Ovary (tissue), 3 donors: ENCODE data around the gene FBXO38.

Source experiments
- CTCF ChIP-seq, 3 donors: fragments of 450-650 bp in 2 of 3; fragments of 200-600 bp in 1 of 3; IDR thresholded peaks; one replicate each; pipeline versions ENCODE4 v1.5.1 to v1.8.0; 2016 to 2022; ENCODE audit warnings: antibody characterized with exemption in 3 of 3, mild to moderate bottlenecking in 1 of 3
- POLR2A ChIP-seq: fragments of 450-650 bp; IDR thresholded peaks from one replicate; pipeline ENCODE4 v1.6.1; 2017; ENCODE audit warnings: antibody characterized with exemption, mild to moderate bottlenecking, moderate library complexity
- donor health status: DM: no; HTN: no; CAD: no.

- no peak for TF ChIP-seq CTCF (IDR thresholded peaks at IDR 0.05)
- TF ChIP-seq POLR2A = no peak
Measured at GRCh38 chr5:148491793-148492184, 108.0 kb downstream of the FBXO38 start.
